Measurements from ENCODE around the gene MCM8.

Gene MCM8

DNA sequence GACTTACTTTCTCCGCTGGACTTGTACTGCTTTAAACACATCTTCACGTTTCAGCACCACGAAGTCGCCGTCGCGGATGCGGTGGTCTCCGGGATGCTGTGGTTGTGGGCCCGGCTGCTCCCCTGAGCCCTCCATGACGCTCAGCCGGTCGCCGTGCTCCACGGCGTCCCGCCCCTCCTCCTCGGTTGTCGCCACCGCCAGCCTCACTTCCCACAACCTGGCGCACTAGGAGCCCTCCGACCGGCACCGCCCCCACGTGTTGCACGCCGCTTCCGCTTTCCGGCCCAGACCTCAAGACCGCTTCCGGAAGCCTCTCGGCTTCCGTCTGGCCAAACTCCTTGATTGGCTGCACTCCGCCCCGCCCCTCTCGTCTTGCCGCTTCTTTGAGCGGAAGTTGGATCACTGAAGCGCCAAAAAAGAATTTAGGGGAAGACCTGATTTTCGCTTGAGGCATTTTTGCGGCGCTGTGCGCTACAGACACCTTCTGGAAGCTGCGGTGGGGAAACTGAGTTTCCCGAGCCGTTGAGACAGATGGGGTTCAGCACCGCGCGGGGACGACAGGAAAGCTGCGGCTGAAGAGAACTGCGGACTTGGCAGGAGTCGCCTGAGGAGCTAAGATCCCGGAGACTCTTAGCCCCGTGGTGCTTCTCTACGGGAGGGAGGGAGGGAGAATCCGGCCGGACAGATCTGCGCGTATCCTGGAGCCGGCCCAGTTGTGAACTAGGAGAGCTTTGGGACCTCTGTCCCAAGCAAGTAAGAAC lies at the start of gene MCM8, which contains the start of gene TRMT6:
Gene MCM8, plus strand, starts transcription at position 382 of the 761 bp plus-strand sequence. CDS start 1,364 bp downstream, outside the sequence.
Gene TRMT6, minus strand, starts transcription at position 263 of the 761 bp plus-strand sequence. Its CDS starts 128 bp downstream, at position 135.
- Histone ChIP-seq H3K27ac (ENCODE audit: low read length) (peak within 1 kb of the TSS; percentile 67), H3K9me3 (ENCODE audit: control insufficient read depth in 1 of 2, low read length in 2 of 2) (no peaks in the 10 kb centered on the region), H3K4me1 (ENCODE audit: control insufficient read depth in 1 of 2, insufficient read depth in 2 of 2, low read length in 2 of 2) (peaks cover 8 to 22% of the 10 kb centered on the region in 2 donors), H3K4me3 (ENCODE audit: low read depth in 1 of 2, low read length in 2 of 2) (peak within 1 kb of the TSS; percentile 85 to 88), H3K27me3 (ENCODE audit: low read depth, low read length) (no peaks in the 10 kb centered on the region), H3K36me3 (ENCODE audit: control insufficient read depth in 1 of 2, insufficient read depth in 2 of 2, low read length in 2 of 2) (peaks cover 12 to 34% of the 10 kb centered on the region in 2 donors)

DNA sequence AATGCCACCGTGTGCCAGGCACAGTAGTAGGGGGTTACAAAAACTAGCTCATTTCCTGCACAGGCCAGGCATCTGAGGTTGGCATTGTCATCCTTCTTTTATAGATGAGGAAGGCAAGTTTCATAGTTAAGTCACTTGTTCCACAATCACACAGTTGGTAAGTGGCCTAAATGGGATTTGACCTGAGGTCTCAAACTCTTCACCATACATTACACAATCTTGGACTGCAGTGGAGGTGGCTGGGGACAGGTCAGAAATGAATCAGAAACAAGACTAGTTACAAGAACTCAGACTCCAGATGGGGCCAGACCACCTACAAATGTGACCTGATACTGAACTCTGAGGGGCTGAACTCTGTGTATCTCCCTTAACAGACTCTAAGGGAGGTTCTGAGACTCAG lies 49.5 kb upstream of the MCM8 start:
- Histone ChIP-seq H3K4me3 (ENCODE audit: low read depth in 1 of 2, low read length in 2 of 2) (no peak overlapping the region), H3K36me3 (ENCODE audit: control insufficient read depth in 1 of 2, insufficient read depth in 2 of 2, low read length in 2 of 2) (no peaks in the 10 kb centered on the region), H3K27me3 (ENCODE audit: low read depth, low read length) (no peaks in the 10 kb centered on the region), H3K9me3 (ENCODE audit: control insufficient read depth in 1 of 2, low read length in 2 of 2) (no peaks in the 10 kb centered on the region), H3K27ac (ENCODE audit: low read length) (no peak overlapping the region), H3K4me1 (ENCODE audit: control insufficient read depth in 1 of 2, insufficient read depth in 2 of 2, low read length in 2 of 2) (no peaks in the 10 kb centered on the region)

DNA sequence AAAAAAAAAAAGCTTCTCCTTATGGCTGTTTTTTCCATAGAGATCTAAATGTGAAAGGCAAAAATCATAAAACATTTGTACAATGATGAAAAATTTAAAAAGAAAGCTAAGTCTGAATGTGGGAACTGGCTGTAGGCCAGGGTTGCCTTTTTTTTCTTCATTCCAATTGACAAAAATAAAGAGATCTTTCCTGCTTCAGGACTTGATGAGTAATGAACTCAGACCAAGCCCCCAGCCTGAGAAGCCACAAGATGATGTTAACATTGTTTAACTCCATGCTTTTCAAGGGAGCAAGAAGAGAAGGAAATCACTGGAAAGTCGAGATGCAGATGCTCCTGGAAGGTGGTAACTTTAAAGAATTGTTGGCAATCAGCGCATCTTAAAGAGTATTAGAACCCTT lies 41.5 kb upstream of the MCM8 start:
- peaks cover 0 to 11% of the 10 kb centered on the region in 2 donors for H3K4me1 ChIP-seq (ENCODE audit: control insufficient read depth in 1 of 2, insufficient read depth in 2 of 2, low read length in 2 of 2)
- no peaks in the 10 kb centered on the region for H3K27me3 ChIP-seq (ENCODE audit: low read depth, low read length)
- no peaks in the 10 kb centered on the region for H3K36me3 ChIP-seq (ENCODE audit: control insufficient read depth in 1 of 2, insufficient read depth in 2 of 2, low read length in 2 of 2)
- H3K9me3 ChIP-seq (ENCODE audit: control insufficient read depth in 1 of 2, low read length in 2 of 2): no peaks in the 10 kb centered on the region
- H3K27ac ChIP-seq (ENCODE audit: low read length): no peak overlapping the region
- H3K4me3 ChIP-seq (ENCODE audit: low read depth in 1 of 2, low read length in 2 of 2): no peak overlapping the region

DNA sequence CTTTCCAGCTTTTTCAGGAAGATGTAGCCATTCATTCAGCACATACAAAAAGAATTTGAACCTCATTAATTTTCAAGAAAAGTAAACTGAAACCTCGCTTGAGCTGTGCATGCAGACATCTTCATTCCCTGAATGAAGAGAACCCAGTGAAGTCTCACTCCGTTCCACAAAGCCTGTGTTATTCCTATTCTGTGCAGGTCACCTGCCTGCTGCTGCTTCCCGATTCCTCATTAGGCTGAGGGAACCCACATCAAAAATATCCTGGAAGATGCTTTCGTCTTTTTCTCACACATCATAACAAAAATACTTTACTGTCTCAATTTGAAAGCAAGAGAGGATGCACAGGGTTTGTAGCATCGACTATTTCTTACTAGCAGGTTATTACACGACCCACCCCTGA lies 40.3 kb upstream of the MCM8 start:
- Histone ChIP-seq H3K4me3 (ENCODE audit: low read depth in 1 of 2, low read length in 2 of 2) (no peak overlapping the region), H3K36me3 (ENCODE audit: control insufficient read depth in 1 of 2, insufficient read depth in 2 of 2, low read length in 2 of 2) (no peaks in the 10 kb centered on the region), H3K27me3 (ENCODE audit: low read depth, low read length) (no peaks in the 10 kb centered on the region), H3K27ac (ENCODE audit: low read length) (no peak overlapping the region), H3K4me1 (ENCODE audit: control insufficient read depth in 1 of 2, insufficient read depth in 2 of 2, low read length in 2 of 2) (peaks cover 0 to 11% of the 10 kb centered on the region in 2 donors), H3K9me3 (ENCODE audit: control insufficient read depth in 1 of 2, low read length in 2 of 2) (no peaks in the 10 kb centered on the region)

DNA sequence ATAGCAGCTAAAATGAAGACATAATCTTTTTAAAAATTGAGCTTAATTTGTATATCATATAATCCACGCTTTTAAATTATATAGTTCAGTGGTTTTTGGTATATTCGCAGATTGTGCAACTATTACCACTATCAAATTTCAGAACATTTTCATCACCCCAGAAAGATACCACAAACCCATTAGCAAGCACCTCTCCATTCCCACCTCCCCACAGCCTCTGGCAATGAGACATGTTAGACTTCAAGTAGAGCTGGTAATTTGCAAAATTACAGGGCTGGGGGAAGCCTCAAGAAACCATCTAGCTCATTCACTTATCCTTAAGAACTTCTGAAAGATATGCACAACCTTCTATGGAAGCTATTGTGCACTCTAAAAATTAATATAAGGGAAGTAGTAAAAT lies 37.3 kb upstream of the MCM8 start:
- no peaks in the 10 kb centered on the region for H3K36me3 ChIP-seq (ENCODE audit: control insufficient read depth in 1 of 2, insufficient read depth in 2 of 2, low read length in 2 of 2)
- H3K4me1 ChIP-seq (ENCODE audit: control insufficient read depth in 1 of 2, insufficient read depth in 2 of 2, low read length in 2 of 2): peaks cover 0 to 11% of the 10 kb centered on the region in 2 donors
- H3K27me3 ChIP-seq (ENCODE audit: low read depth, low read length): no peaks in the 10 kb centered on the region
- no peaks in the 10 kb centered on the region for H3K9me3 ChIP-seq (ENCODE audit: control insufficient read depth in 1 of 2, low read length in 2 of 2)
- H3K4me3 ChIP-seq (ENCODE audit: low read depth in 1 of 2, low read length in 2 of 2): no peak overlapping the region
- H3K27ac ChIP-seq (ENCODE audit: low read length): no peak overlapping the region

DNA sequence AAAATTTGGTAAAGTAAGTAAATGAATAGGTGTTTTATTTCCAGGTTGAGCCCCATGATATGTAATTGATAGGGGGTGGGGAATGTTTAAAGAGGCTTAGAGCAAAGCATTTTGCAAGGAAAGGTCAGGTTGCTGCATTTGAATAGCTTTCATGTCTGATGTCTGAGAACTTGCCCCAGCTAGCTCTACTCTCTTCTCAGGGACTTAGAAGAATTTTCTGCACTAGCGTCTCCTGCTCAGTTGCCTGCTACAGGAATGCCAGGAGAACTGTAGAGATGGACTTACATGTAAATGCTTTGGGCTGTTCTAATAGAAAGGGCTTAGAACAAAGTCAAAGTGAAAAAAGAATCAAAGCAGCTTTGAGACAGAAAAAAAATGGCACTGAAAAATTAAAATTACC lies 35.6 kb upstream of the MCM8 start:
- Histone ChIP-seq H3K9me3 (ENCODE audit: control insufficient read depth in 1 of 2, low read length in 2 of 2) (no peaks in the 10 kb centered on the region), H3K36me3 (ENCODE audit: control insufficient read depth in 1 of 2, insufficient read depth in 2 of 2, low read length in 2 of 2) (no peaks in the 10 kb centered on the region), H3K4me1 (ENCODE audit: control insufficient read depth in 1 of 2, insufficient read depth in 2 of 2, low read length in 2 of 2) (peaks cover 0 to 11% of the 10 kb centered on the region in 2 donors), H3K4me3 (ENCODE audit: low read depth in 1 of 2, low read length in 2 of 2) (no peak overlapping the region), H3K27ac (ENCODE audit: low read length) (no peak overlapping the region), H3K27me3 (ENCODE audit: low read depth, low read length) (no peaks in the 10 kb centered on the region)

DNA sequence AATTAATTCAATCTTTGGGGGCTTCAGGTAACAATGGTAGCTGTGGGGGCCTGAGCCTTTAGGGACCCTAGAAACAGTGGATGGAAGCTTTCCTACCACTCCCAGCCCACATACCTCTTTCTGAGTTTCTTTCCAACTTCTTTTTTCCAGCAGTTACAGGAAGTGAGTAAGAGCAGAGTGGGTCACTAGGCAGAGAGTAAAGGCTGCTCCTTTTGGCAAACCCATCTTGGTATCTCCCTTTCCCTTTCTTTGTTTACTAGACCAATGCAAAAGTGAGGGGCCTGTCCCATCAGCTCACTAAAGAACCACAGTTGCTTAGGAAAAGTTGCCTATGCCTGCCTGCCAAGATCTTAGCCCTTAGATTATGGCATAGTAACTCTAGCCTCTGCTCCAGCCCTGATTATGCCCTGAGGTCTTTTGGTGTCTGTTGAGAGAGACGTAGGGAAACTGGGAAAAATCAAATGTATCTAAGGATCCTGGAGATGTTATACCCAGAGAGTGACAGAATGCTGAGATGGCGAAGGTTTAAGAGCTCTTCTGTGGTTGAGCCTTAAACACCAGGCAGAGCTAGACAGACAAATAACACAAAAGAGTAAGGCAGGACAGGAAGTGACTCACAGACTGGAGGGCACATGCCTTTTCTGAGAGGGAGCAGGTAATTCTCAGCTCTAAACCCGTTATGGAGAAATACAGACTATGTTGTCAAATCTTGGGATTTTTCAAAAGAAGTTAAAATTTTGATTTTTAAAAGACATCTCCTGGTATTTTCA lies 31.4 kb upstream of the MCM8 start:
- Histone ChIP-seq H3K4me1 (ENCODE audit: control insufficient read depth in 1 of 2, insufficient read depth in 2 of 2, low read length in 2 of 2) (no peaks in the 10 kb centered on the region), H3K4me3 (ENCODE audit: low read depth in 1 of 2, low read length in 2 of 2) (no peak overlapping the region), H3K36me3 (ENCODE audit: control insufficient read depth in 1 of 2, insufficient read depth in 2 of 2, low read length in 2 of 2) (no peaks in the 10 kb centered on the region), H3K27me3 (ENCODE audit: low read depth, low read length) (no peaks in the 10 kb centered on the region), H3K27ac (ENCODE audit: low read length) (no peak overlapping the region), H3K9me3 (ENCODE audit: control insufficient read depth in 1 of 2, low read length in 2 of 2) (no peaks in the 10 kb centered on the region)

DNA sequence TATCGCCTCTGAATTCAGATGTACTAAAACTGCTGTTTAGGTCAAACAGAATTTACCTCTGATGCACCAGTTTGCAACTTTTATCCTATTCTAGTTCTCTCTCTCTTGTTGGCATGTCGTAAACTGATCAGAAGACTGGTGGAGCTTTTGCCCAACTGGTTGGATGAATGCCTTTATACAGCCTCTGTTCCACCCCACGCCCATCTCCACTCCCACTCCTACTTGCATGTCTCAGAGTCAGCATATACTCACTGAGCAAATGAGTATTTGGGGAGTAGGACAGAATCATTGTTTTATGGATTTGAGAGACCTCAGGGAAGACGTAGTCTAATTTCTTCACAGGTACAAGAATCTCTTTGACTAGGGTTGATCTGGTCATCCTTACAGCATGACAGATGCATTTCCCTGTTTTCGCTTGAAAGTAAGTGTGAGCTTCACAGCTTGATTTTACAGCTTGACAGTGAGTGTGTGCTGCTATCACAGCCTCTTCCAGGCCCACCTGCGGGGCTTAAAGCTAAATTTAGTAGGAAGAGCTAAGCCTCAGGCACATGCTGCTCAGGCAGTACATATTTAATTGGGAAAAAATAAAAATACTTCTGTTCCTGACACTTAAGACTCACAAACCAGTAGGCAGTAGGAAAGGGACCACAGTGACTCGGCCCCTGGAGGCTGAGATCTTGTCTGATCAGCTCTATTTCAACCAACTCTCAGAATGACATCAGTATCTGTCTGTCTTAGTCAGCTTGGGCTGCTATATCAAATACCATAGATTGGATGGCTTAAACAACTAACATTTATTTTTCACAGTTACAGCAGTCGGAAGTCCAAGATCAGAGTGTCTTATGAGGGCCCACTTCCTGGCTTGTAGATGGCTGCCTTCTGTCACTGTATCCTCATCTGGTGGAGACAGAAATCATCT lies 30.6 kb upstream of the MCM8 start:
- Histone ChIP-seq H3K9me3 (ENCODE audit: control insufficient read depth in 1 of 2, low read length in 2 of 2) (no peaks in the 10 kb centered on the region), H3K4me3 (ENCODE audit: low read depth in 1 of 2, low read length in 2 of 2) (no peak overlapping the region), H3K36me3 (ENCODE audit: control insufficient read depth in 1 of 2, insufficient read depth in 2 of 2, low read length in 2 of 2) (no peaks in the 10 kb centered on the region), H3K27ac (ENCODE audit: low read length) (no peak overlapping the region), H3K4me1 (ENCODE audit: control insufficient read depth in 1 of 2, insufficient read depth in 2 of 2, low read length in 2 of 2) (no peaks in the 10 kb centered on the region), H3K27me3 (ENCODE audit: low read depth, low read length) (no peaks in the 10 kb centered on the region)

DNA sequence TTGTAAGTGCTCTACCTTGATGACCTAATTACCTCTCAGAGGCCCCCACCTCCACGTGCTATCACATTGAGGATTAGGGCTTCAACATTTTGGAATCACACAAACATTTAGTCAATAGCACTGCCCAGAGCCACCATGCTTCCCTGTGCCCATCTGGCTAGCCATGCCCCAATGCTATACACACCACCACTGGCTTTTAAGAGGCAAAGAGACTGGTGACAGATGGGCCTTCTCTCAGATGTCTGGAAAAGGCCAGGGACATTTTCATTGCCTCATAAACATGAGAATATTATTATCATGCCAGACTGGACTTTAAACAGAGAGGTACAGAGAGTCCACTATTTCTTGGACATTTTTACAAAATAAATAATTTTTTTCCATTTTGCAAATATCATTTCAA lies 29.9 kb upstream of the MCM8 start:
- H3K36me3 ChIP-seq (ENCODE audit: control insufficient read depth in 1 of 2, insufficient read depth in 2 of 2, low read length in 2 of 2): no peaks in the 10 kb centered on the region
- no peaks in the 10 kb centered on the region for H3K27me3 ChIP-seq (ENCODE audit: low read depth, low read length)
- no peak overlapping the region for H3K4me3 ChIP-seq (ENCODE audit: low read depth in 1 of 2, low read length in 2 of 2)
- no peaks in the 10 kb centered on the region for H3K4me1 ChIP-seq (ENCODE audit: control insufficient read depth in 1 of 2, insufficient read depth in 2 of 2, low read length in 2 of 2)
- no peak overlapping the region for H3K27ac ChIP-seq (ENCODE audit: low read length)
- no peaks in the 10 kb centered on the region for H3K9me3 ChIP-seq (ENCODE audit: control insufficient read depth in 1 of 2, low read length in 2 of 2)

DNA sequence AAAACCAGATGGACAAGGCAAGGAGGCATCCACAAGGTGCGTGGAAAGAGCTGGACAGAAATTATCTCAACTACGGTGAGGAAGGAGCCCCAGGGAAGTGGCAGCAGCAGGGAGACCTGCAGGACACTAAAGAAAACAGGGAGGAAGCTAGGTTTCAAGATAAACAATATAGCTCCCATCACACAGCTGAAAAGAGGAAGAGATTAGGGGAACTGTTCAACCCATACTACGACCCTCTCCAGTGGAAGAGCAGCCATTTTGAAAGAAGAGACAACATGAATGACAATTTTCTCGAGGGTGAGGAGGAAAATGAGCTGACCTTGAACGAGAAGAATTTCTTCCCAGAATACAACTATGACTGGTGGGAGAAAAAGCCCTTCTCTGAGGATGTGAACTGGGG lies 27.0 kb upstream of the MCM8 start:
- no peaks in the 10 kb centered on the region for H3K4me1 ChIP-seq (ENCODE audit: control insufficient read depth in 1 of 2, insufficient read depth in 2 of 2, low read length in 2 of 2)
- H3K9me3 ChIP-seq (ENCODE audit: control insufficient read depth in 1 of 2, low read length in 2 of 2): no peaks in the 10 kb centered on the region
- H3K4me3 ChIP-seq (ENCODE audit: low read depth in 1 of 2, low read length in 2 of 2): no peak overlapping the region
- H3K27ac ChIP-seq (ENCODE audit: low read length): no peak overlapping the region
- no peaks in the 10 kb centered on the region for H3K27me3 ChIP-seq (ENCODE audit: low read depth, low read length)
- no peaks in the 10 kb centered on the region for H3K36me3 ChIP-seq (ENCODE audit: control insufficient read depth in 1 of 2, insufficient read depth in 2 of 2, low read length in 2 of 2)

DNA sequence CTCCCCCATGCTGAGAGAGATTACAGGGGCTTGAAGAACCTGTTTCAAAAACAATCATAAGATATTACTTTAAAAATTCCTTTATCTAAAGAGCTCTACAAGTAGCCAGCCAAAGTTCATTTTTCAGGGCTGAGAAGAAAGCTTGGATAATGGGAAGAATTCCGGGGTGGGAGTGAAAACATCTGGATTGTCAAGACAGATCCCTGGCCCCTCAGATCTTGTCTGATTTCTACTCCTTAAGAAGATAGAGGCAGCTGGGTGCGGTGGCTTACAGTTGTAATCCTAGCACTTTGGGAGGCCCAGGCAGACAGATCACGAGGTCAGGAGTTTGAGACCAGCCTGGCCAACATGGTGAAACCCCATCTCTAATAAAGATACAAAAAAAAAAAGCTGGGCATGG lies 24.9 kb upstream of the MCM8 start:
- no peak overlapping the region for H3K27ac ChIP-seq (ENCODE audit: low read length)
- H3K4me3 ChIP-seq (ENCODE audit: low read depth in 1 of 2, low read length in 2 of 2): no peak overlapping the region
- no peaks in the 10 kb centered on the region for H3K27me3 ChIP-seq (ENCODE audit: low read depth, low read length)
- H3K36me3 ChIP-seq (ENCODE audit: control insufficient read depth in 1 of 2, insufficient read depth in 2 of 2, low read length in 2 of 2): no peaks in the 10 kb centered on the region
- no peaks in the 10 kb centered on the region for H3K9me3 ChIP-seq (ENCODE audit: control insufficient read depth in 1 of 2, low read length in 2 of 2)
- H3K4me1 ChIP-seq (ENCODE audit: control insufficient read depth in 1 of 2, insufficient read depth in 2 of 2, low read length in 2 of 2): no peaks in the 10 kb centered on the region
